Suprapubic skin (tissue), 4 donors: ENCODE measurements around the gene GATA6. TPM values are rescaled to one million over a fixed set of nuclear protein-coding genes. Genes with fewer than 3 reads are reported as not detected.

Experiments used
- DNase-seq, 2 donors: peaks; one replicate each; pipeline ENCODE4 v3.0.0-alpha.2; 2019; ENCODE audit warnings: low spot score in 2 of 2
- H3K27ac ChIP-seq: fragments of 200-600 bp; sonication (generic); one replicate; pipeline ENCODE4 v1.5.1; 2019
- H3K27me3 ChIP-seq: fragments of 200-600 bp; sonication (generic); one replicate; pipeline ENCODE4 v1.5.1; 2019
- H3K36me3 ChIP-seq: fragments of 200-600 bp; sonication (generic); one replicate; pipeline ENCODE4 v1.5.1; 2019
- H3K4me1 ChIP-seq: fragments of 200-600 bp; sonication (generic); one replicate; pipeline ENCODE4 v1.5.1; 2019
- H3K4me3 ChIP-seq: fragments of 200-600 bp; sonication (generic); one replicate; pipeline ENCODE4 v1.5.1; 2019; ENCODE audit warnings: mild to moderate bottlenecking
- H3K9me3 ChIP-seq: fragments of 200-600 bp; sonication (generic); one replicate; pipeline ENCODE4 v1.5.1; 2019
- EP300 ChIP-seq: sonication (generic); formaldehyde crosslinking; IDR thresholded peaks from one replicate; pipeline ENCODE4 v1.6.1; 2017; ENCODE audit warnings: antibody characterized with exemption
- POLR2A ChIP-seq, 2 donors: fragments of 450-650 bp; IDR thresholded peaks; one replicate each; pipeline ENCODE4 v1.6.1; 2017; ENCODE audit warnings: antibody characterized with exemption in 2 of 2, mild to moderate bottlenecking in 2 of 2, moderate library complexity in 2 of 2
- POLR2AphosphoS5 ChIP-seq, 3 donors: sonication (generic); formaldehyde crosslinking; IDR thresholded peaks; one replicate each; pipeline ENCODE4 v1.6.1; 2017; ENCODE audit warnings: antibody characterized with exemption in 3 of 3
- WGBS: methylation state at CpG from one replicate; pipeline ENCODE4 v1.1.5; 2018; 5-methylcytosine and 5-hydroxymethylcytosine counted together
- total RNA-seq, 4 donors: library from RNA; depleted of rRNA; stranded (reverse); fragments of >200 nt; gene quantifications; one replicate each; pipeline ENCODE4 v1.1.0, GENCODE V29; 2016
- TF ChIP-seq, protein P1 (sequence below), 2 donors: fragments of 200-600 bp in 1 of 2; fragments of 450-650 bp in 1 of 2; sonication (generic) in 1 of 2; IDR thresholded peaks; one replicate each; pipeline ENCODE4 v1.5.1; 2016 to 2019; ENCODE audit warnings: antibody characterized with exemption in 2 of 2, mild to moderate bottlenecking in 1 of 2, moderate library complexity in 1 of 2

GATA6 gene
- total RNA-seq, 4 donors from 2014 or later, result 2.1 to 3.4 (median 2.6) TPM

DNA sequence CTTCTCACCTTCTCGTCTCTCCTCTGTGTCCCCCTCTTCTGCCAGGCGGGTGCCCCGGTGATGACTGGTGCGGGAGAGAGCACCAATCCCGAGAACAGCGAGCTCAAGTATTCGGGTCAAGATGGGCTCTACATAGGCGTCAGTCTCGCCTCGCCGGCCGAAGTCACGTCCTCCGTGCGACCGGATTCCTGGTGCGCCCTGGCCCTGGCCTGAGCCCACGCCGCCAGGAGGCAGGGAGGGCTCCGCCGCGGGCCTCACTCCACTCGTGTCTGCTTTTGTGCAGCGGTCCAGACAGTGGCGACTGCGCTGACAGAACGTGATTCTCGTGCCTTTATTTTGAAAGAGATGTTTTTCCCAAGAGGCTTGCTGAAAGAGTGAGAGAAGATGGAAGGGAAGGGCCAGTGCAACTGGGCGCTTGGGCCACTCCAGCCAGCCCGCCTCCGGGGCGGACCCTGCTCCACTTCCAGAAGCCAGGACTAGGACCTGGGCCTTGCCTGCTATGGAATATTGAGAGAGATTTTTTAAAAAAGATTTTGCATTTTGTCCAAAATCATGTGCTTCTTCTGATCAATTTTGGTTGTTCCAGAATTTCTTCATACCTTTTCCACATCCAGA, 31.3 kb downstream of the GATA6 start:
- no peak overlapping the region for H3K4me3 ChIP-seq
- H3K27ac ChIP-seq, result no peak overlapping the region
- TF ChIP-seq POLR2AphosphoS5 (IDR thresholded peaks at IDR 0.05) (no peak), EP300 (no peak), POLR2A (IDR thresholded peaks at IDR 0.05) (no peak)
- TF ChIP-seq, protein P1, sequence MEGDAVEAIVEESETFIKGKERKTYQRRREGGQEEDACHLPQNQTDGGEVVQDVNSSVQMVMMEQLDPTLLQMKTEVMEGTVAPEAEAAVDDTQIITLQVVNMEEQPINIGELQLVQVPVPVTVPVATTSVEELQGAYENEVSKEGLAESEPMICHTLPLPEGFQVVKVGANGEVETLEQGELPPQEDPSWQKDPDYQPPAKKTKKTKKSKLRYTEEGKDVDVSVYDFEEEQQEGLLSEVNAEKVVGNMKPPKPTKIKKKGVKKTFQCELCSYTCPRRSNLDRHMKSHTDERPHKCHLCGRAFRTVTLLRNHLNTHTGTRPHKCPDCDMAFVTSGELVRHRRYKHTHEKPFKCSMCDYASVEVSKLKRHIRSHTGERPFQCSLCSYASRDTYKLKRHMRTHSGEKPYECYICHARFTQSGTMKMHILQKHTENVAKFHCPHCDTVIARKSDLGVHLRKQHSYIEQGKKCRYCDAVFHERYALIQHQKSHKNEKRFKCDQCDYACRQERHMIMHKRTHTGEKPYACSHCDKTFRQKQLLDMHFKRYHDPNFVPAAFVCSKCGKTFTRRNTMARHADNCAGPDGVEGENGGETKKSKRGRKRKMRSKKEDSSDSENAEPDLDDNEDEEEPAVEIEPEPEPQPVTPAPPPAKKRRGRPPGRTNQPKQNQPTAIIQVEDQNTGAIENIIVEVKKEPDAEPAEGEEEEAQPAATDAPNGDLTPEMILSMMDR (IDR thresholded peaks at IDR 0.05), result no peak
- no peaks in the 10 kb centered on the region for H3K4me1 ChIP-seq
- 84% methylated on average over 32 of the region's 32 CpGs for WGBS
- no peaks in the 10 kb centered on the region for H3K36me3 ChIP-seq
- DNase-seq, result no peak
- peaks cover 10% of the 10 kb centered on the region for H3K27me3 ChIP-seq
- no peaks in the 10 kb centered on the region for H3K9me3 ChIP-seq

- Histone ChIP-seq H3K9me3 (no peaks in the 10 kb centered on the region), H3K4me1 (peaks cover 3% of the 10 kb centered on the region), H3K27ac (no peak overlapping the region), H3K36me3 (no peaks in the 10 kb centered on the region), H3K4me3 (no peak overlapping the region), H3K27me3 (peaks cover 15% of the 10 kb centered on the region)
- no peak for DNase-seq
- TF ChIP-seq EP300, result no peak
- TF ChIP-seq, protein P1 (IDR thresholded peaks at IDR 0.05), result no peak
- no peak for TF ChIP-seq POLR2A (IDR thresholded peaks at IDR 0.05)
- no peak for TF ChIP-seq POLR2AphosphoS5 (IDR thresholded peaks at IDR 0.05)
- WGBS, result 70% methylated on average over 1 of the region's 1 CpG
Observed at GRCh38 chr18:22203035-22203434, 33.6 kb downstream of the GATA6 start.

DNA sequence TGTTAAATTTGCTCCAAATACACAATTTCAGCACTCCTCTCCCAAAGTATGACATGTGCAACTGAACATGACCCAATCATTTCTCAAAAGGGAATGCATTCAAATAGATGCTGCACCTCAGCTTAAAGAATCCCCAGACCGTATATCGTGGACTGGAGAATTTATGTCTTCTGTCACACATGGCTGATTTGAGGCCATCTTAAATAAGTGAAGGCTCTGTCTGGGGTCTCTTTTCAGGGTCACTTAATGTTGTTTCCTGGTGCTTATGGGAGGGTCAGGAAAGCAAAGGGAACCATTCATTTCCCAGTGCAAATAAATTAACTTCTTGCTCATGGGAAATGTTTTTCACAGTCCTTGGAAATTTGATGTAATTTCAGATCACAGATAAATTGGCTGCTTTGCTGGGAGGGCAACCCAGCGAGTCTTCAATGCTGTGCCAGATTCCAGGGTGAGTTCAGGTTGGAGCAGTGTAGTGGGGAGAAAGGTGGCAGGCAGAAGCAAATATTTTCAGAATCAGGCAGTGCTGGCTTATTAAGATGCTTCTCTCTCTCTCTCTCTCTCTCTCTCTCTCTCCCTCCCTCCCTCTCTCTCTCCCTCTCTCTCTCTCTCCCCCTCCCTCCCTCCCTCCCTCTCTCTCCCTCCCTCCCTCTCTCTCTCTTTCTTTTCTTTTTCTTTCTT, 34.3 kb downstream of the GATA6 start:
- Histone ChIP-seq H3K27me3 (peaks cover 15% of the 10 kb centered on the region), H3K9me3 (no peaks in the 10 kb centered on the region), H3K4me3 (no peak overlapping the region), H3K4me1 (peaks cover 3% of the 10 kb centered on the region), H3K36me3 (no peaks in the 10 kb centered on the region), H3K27ac (no peak overlapping the region)
- TF ChIP-seq, protein P1 (IDR thresholded peaks at IDR 0.05), result no peak
- no peak for TF ChIP-seq POLR2A (IDR thresholded peaks at IDR 0.05)
- no peak for TF ChIP-seq EP300
- no peak for TF ChIP-seq POLR2AphosphoS5 (IDR thresholded peaks at IDR 0.05)
- no peak for DNase-seq
- 65% methylated on average over 3 of the region's 3 CpGs for WGBS

GRCh38 chr18:22204214-22204536, 34.8 kb downstream of the GATA6 start:
- TF ChIP-seq, protein P1 (IDR thresholded peaks at IDR 0.05), result no peak
- TF ChIP-seq POLR2A (IDR thresholded peaks at IDR 0.05) (no peak), EP300 (no peak), POLR2AphosphoS5 (IDR thresholded peaks at IDR 0.05) (no peak)

DNA sequence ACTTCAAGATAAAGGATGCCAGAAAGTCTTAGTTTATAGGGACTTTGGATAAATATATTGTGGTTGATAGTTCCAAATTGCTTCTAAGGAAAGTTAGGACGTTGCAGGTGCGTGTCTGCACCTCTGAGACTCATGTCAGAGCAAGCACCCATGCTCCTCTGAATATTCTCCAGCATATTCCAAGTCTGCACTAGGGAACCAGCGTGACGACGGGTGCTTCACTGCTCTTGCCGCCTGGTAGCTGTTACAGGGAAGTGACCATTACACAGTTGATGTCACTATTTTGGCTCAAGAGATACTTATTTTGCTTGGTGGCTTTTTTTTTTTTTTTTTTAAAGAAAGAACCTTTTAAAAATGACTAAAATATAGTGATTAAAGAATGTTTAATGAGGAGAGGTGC, 35.6 kb downstream of the GATA6 start:
- Histone ChIP-seq H3K27ac (no peak overlapping the region), H3K4me1 (peaks cover 3% of the 10 kb centered on the region), H3K36me3 (no peaks in the 10 kb centered on the region), H3K27me3 (peaks cover 15% of the 10 kb centered on the region), H3K4me3 (no peak overlapping the region), H3K9me3 (no peaks in the 10 kb centered on the region)
- TF ChIP-seq POLR2AphosphoS5 (IDR thresholded peaks at IDR 0.05) (no peak), POLR2A (IDR thresholded peaks at IDR 0.05) (no peak), EP300 (no peak)
- TF ChIP-seq, protein P1 (IDR thresholded peaks at IDR 0.05), result no peak
- 82% methylated on average over 6 of the region's 6 CpGs for WGBS
- DNase-seq, result no peak

More at GRCh38 chr18:22204214-22204536, 34.8 kb downstream of the GATA6 start:
- Histone ChIP-seq H3K36me3 (no peaks in the 10 kb centered on the region), H3K4me1 (peaks cover 3% of the 10 kb centered on the region), H3K4me3 (no peak overlapping the region), H3K9me3 (no peaks in the 10 kb centered on the region), H3K27me3 (peaks cover 15% of the 10 kb centered on the region), H3K27ac (no peak overlapping the region)
- 100% methylated on average over 1 of the region's 1 CpG for WGBS
- DNase-seq, result no peak
